ENCODE data around the gene PKIG. TPM values are rescaled to one million over a fixed set of nuclear protein-coding genes. Genes with fewer than 3 reads are reported as not detected.

The PKIG gene
- total RNA-seq, 4 donors from 2014 or later: 67.1 to 250 (median 145) TPM

DNA sequence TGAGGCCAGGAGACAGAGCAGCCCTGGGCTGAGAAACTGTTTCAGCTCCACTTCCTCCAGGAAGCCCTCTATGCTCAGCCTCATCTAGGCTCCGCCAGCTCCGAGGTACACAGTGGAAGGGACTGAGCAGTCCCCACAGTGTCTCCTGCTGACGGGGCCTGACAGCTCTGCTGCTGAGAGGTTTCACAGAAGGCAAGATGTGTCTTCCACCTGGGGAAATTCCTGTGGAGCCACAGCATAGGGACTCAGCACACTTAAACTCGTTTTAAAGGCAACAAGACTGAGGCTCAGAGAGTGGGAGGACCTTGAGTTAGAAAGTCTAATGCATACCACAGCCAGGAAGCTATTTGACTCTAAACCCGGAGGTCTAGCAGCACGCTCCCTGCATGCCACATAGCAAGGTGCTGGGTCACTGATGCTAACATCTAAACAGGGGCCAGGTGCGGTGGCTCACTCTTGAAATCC is 62.3 kb downstream of the PKIG start:
- Histone ChIP-seq H3K4me3 (no peak overlapping the region), H3K27me3 (no peaks in the 10 kb centered on the region), H3K9me3 (no peaks in the 10 kb centered on the region), H3K4me1 (peaks cover 0 to 4% of the 10 kb centered on the region in 2 donors), H3K27ac (peak overlapping the region in 1 of 2 donors; percentile 60), H3K36me3 (no peaks in the 10 kb centered on the region)
- intact Hi-C loops (cut with DNase I; ENCODE audit: low total_unique reads): no loop called here
- TF ChIP-seq POLR2A (IDR thresholded peaks at IDR 0.05): no peak
- TF ChIP-seq, protein P1, sequence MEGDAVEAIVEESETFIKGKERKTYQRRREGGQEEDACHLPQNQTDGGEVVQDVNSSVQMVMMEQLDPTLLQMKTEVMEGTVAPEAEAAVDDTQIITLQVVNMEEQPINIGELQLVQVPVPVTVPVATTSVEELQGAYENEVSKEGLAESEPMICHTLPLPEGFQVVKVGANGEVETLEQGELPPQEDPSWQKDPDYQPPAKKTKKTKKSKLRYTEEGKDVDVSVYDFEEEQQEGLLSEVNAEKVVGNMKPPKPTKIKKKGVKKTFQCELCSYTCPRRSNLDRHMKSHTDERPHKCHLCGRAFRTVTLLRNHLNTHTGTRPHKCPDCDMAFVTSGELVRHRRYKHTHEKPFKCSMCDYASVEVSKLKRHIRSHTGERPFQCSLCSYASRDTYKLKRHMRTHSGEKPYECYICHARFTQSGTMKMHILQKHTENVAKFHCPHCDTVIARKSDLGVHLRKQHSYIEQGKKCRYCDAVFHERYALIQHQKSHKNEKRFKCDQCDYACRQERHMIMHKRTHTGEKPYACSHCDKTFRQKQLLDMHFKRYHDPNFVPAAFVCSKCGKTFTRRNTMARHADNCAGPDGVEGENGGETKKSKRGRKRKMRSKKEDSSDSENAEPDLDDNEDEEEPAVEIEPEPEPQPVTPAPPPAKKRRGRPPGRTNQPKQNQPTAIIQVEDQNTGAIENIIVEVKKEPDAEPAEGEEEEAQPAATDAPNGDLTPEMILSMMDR (IDR thresholded peaks at IDR 0.05): no peak
- no peak for DNase-seq

DNA sequence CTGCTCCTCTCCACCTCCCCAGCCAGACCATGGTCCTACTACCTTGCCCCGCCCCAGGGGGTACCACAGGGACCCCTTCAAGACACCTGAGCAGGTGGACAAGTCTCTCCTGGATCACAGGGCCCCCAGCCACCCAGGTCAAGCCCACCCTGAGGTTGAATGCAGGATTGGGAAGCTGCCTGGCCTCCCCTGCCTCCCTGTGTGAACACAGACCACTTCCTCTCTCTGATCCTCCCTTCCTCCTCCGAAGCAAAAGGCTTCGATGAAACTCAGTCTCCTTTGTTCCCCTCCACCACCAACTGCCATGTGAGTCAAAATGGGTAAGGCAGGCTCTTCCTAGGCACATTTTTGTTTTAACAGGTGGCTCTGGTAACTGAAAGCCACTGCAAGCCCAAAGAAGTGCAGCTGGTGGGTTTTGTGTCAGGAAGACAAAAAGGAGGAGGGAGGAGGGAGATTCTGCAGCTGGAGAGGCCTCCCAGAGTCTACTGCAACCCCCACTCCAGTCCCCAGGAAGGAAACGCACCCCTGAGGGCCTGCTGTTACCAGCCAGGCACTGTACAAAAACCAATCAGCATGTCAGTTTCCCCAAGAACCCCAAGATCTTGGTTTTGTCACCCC is 63.8 kb downstream of the PKIG start:
- TF ChIP-seq, protein P1 (IDR thresholded peaks at IDR 0.05): no peak
- no peak for TF ChIP-seq POLR2A (IDR thresholded peaks at IDR 0.05)
- H3K9me3 ChIP-seq: no peaks in the 10 kb centered on the region
- H3K36me3 ChIP-seq: no peaks in the 10 kb centered on the region
- no peak overlapping the region for H3K4me3 ChIP-seq
- H3K4me1 ChIP-seq: peaks cover 0 to 9% of the 10 kb centered on the region in 2 donors
- intact Hi-C loops (cut with DNase I; ENCODE audit: low total_unique reads): no loop called here
- no peak overlapping the region for H3K27ac ChIP-seq
- H3K27me3 ChIP-seq: no peaks in the 10 kb centered on the region
- no peak for DNase-seq

DNA sequence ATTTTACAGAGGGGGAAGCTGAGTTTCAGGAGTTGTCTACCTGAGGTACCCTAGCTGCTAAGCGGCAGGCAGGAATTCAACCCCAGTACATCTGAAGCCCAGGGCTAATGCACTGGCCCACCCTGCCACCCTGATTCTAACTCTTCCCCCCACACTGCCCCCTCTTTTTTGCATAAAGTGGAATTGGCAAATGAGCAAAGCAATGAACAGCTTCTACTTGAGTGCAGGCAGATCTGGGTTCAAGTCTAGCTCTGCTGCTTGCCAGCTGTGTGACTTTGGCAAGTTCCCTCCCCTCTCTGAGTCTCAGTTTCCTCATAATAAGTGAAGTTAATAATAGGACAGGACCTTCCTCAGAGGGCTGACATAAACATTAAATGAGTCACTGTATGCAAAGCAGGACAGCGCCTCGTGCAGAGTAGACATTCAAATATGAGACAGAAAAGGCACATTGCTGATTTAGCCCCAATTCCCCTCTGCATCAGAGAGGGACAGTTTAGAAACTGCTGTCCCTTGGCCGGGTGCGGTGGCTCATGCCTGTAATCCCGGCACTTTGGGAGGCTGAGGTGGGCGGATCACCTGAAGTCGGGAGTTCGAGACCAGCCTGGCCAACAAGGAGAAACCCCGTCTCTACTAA is 64.4 kb downstream of the PKIG start:
- Histone ChIP-seq H3K27ac (no peak overlapping the region), H3K27me3 (no peaks in the 10 kb centered on the region), H3K4me1 (peaks cover 0 to 9% of the 10 kb centered on the region in 2 donors), H3K4me3 (no peak overlapping the region), H3K36me3 (no peaks in the 10 kb centered on the region), H3K9me3 (no peaks in the 10 kb centered on the region)
- TF ChIP-seq, protein P1 (IDR thresholded peaks at IDR 0.05): no peak
- TF ChIP-seq POLR2A (IDR thresholded peaks at IDR 0.05): no peak
- no peak for DNase-seq
- intact Hi-C loops (cut with DNase I; ENCODE audit: low total_unique reads): no loop called here

DNA sequence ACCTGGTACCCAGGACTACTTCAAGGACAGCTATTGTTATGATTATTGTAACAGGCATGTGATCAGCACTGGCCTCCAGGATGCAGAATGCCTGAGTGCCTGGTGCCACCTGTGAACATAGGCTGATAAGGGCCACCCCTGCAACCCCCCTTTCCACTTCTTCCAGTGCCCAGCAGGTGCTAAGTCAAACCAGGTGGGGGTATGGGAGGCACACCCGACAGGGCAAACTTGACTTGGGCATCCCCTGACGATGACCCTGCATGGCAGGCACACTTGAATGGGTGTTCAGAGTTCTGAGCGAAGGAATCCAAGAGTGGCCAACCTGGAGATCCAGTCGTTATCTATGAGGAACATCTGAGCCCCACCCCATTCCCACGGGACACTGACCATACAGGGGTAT is 65.7 kb downstream of the PKIG start:
- Histone ChIP-seq H3K27ac (no peak overlapping the region), H3K36me3 (no peaks in the 10 kb centered on the region), H3K27me3 (no peaks in the 10 kb centered on the region), H3K4me3 (no peak overlapping the region), H3K4me1 (peaks cover 0 to 6% of the 10 kb centered on the region in 2 donors), H3K9me3 (no peaks in the 10 kb centered on the region)
- no peak for DNase-seq
- TF ChIP-seq, protein P1 (IDR thresholded peaks at IDR 0.05): no peak
- no peak for TF ChIP-seq POLR2A (IDR thresholded peaks at IDR 0.05)
- intact Hi-C loops (cut with DNase I; ENCODE audit: low total_unique reads): no loop called here

DNA sequence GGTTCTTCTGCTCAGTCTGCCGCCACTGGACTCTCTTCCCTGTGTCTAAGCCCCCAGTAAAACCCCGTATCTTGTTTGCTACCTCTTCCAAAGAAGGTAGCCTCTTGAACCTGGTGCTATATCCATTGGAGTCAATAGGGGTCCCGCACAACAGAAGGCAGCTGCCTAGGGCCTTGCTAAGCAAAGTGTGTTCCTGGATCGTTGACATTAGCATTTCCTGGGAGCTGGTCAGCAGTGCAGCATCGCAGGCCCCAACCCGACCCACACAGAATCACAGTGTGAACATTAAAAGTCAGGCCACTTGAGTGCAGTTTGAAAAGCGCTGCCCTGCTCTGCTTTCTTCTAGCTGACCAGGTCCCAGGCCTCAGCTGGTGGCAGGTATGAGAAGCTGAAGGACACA is 66.2 kb downstream of the PKIG start:
- Histone ChIP-seq H3K4me3 (no peak overlapping the region), H3K36me3 (no peaks in the 10 kb centered on the region), H3K27me3 (no peaks in the 10 kb centered on the region), H3K27ac (no peak overlapping the region), H3K9me3 (no peaks in the 10 kb centered on the region), H3K4me1 (peaks cover 0 to 6% of the 10 kb centered on the region in 2 donors)
- intact Hi-C loops (cut with DNase I; ENCODE audit: low total_unique reads): no loop called here
- TF ChIP-seq, protein P1 (IDR thresholded peaks at IDR 0.05): no peak
- DNase-seq: no peak
